ENCODE results near the gene C19orf67. TPM values are rescaled to one million over a fixed set of nuclear protein-coding genes. Genes with fewer than 3 reads are reported as not detected.

The C19orf67 gene
- total and polyA plus RNA-seq, 2 of the 13 experiments (the other 11 are each of a cell fraction or from before 2014, with no cell fraction given): 0.11 to 0.32 TPM

GRCh38 chr19:14031719-14032480, 53.7 kb downstream of the C19orf67 start, which contains the start of gene IL27RA (continued):
- TF ChIP-seq PRDM10 (CRISPR knock-in tag; IDR thresholded peaks at IDR 0.05; ENCODE audit: low read depth) (no peak), ZNF639 (CRISPR knock-in tag; conservative IDR thresholded peaks at IDR 0.05) (no peak), ZNF713 (CRISPR knock-in tag; IDR thresholded peaks at IDR 0.05) (no peak), PCBP1 (IDR thresholded peaks at IDR 0.05; ENCODE audit: borderline replicate concordance, low read depth, low read length) (no peak), LCORL (IDR thresholded peaks at IDR 0.05) (no peak), LCORL (CRISPR knock-in tag; IDR thresholded peaks at IDR 0.05) (peak; percentile 47; the same call in 1 of the 2 replicates), THAP7 (CRISPR knock-in tag; IDR thresholded peaks at IDR 0.05) (no peak), ZNF530 (CRISPR knock-in tag; IDR thresholded peaks at IDR 0.05; ENCODE audit: low read depth) (no peak), KLF16 (CRISPR knock-in tag; IDR thresholded peaks at IDR 0.05) (no peak; a peak in 1 of 4 replicates), NBN (conservative IDR thresholded peaks at IDR 0.05) (no peak), TRIM24 (CRISPR knock-in tag; IDR thresholded peaks at IDR 0.05) (no peak), MLXIP (CRISPR knock-in tag; IDR thresholded peaks at IDR 0.05; ENCODE audit: borderline replicate concordance) (no peak), ZNF749 (CRISPR knock-in tag; IDR thresholded peaks at IDR 0.05; ENCODE audit: borderline replicate concordance) (peak; percentile 84; the same call in 1 of the 2 replicates), ZKSCAN1 (IDR thresholded peaks at IDR 0.05; ENCODE audit: low read length) (no peak), FOXK1 (CRISPR knock-in tag; IDR thresholded peaks at IDR 0.05; ENCODE audit: borderline replicate concordance, low read depth) (no peak)
- TF ChIP-seq, protein P1, sequence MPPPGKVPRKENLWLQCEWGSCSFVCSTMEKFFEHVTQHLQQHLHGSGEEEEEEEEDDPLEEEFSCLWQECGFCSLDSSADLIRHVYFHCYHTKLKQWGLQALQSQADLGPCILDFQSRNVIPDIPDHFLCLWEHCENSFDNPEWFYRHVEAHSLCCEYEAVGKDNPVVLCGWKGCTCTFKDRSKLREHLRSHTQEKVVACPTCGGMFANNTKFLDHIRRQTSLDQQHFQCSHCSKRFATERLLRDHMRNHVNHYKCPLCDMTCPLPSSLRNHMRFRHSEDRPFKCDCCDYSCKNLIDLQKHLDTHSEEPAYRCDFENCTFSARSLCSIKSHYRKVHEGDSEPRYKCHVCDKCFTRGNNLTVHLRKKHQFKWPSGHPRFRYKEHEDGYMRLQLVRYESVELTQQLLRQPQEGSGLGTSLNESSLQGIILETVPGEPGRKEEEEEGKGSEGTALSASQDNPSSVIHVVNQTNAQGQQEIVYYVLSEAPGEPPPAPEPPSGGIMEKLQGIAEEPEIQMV (CRISPR knock-in tag; IDR thresholded peaks at IDR 0.05; ENCODE audit: low read depth): no peak
- TF ChIP-seq, protein P2, sequence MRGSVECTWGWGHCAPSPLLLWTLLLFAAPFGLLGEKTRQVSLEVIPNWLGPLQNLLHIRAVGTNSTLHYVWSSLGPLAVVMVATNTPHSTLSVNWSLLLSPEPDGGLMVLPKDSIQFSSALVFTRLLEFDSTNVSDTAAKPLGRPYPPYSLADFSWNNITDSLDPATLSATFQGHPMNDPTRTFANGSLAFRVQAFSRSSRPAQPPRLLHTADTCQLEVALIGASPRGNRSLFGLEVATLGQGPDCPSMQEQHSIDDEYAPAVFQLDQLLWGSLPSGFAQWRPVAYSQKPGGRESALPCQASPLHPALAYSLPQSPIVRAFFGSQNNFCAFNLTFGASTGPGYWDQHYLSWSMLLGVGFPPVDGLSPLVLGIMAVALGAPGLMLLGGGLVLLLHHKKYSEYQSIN (CRISPR knock-in tag; IDR thresholded peaks at IDR 0.05; ENCODE audit: borderline replicate concordance): no peak
